Upper lobe of left lung (tissue), 4 donors: ENCODE measurements around the gene COL20A1.

ENCODE experiments used
- EP300 ChIP-seq, 4 donors: sonication (generic); formaldehyde crosslinking; IDR thresholded peaks; one replicate each; pipeline ENCODE4 v1.5.1; 2017; ENCODE audit warnings: antibody characterized with exemption in 4 of 4, control low read depth in 2 of 4
- POLR2A ChIP-seq, 4 donors: fragments of 450-650 bp; IDR thresholded peaks; one replicate each; pipeline ENCODE4 v1.5.1; 2016 to 2017; ENCODE audit warnings: antibody characterized with exemption in 4 of 4, mild to moderate bottlenecking in 2 of 4
- POLR2AphosphoS5 ChIP-seq, 2 donors: sonication (generic); formaldehyde crosslinking; IDR thresholded peaks; one replicate each; pipeline ENCODE4 v1.5.1; 2017; ENCODE audit warnings: antibody characterized with exemption in 2 of 2
- TF ChIP-seq, protein P1 (sequence below), 6 experiments: fragments of 450-650 bp in 4 of 6; fragments of 200-600 bp in 2 of 6; sonication (generic) in 2 of 6; IDR thresholded peaks; one replicate each; pipeline ENCODE4 v1.5.1; 2016 to 2019; ENCODE audit warnings: antibody characterized with exemption in 6 of 6

DNA sequence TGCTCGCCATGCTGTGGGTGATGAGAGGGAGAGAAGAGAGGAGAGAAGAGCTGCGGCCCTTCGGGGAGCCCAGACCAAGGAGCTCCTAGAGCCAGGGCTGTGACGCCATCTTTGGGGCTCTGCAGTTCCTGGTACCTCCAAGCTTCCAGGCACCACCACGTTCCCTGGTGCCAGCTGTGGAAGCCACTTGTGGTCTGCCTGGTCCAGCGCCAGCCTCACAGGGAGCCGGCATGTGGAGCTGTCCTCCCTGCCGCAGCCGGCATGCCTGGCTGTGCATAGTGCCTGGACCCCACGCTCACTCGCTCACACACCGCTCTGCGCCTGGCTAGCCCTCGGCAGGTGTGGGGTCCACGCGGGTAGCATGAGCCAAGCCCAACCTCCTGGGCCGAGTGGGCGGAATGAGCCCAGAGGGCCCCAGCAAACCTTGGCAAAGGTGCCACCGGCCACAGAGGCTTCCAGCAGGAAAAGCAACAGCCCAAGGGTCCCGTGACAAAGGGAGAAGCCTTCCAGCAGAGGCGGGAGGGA is 87.4 kb downstream of the COL20A1 start:
- TF ChIP-seq POLR2A (IDR thresholded peaks at IDR 0.05), result no peak
- TF ChIP-seq, protein P1, sequence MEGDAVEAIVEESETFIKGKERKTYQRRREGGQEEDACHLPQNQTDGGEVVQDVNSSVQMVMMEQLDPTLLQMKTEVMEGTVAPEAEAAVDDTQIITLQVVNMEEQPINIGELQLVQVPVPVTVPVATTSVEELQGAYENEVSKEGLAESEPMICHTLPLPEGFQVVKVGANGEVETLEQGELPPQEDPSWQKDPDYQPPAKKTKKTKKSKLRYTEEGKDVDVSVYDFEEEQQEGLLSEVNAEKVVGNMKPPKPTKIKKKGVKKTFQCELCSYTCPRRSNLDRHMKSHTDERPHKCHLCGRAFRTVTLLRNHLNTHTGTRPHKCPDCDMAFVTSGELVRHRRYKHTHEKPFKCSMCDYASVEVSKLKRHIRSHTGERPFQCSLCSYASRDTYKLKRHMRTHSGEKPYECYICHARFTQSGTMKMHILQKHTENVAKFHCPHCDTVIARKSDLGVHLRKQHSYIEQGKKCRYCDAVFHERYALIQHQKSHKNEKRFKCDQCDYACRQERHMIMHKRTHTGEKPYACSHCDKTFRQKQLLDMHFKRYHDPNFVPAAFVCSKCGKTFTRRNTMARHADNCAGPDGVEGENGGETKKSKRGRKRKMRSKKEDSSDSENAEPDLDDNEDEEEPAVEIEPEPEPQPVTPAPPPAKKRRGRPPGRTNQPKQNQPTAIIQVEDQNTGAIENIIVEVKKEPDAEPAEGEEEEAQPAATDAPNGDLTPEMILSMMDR (IDR thresholded peaks at IDR 0.05), result no peak
- TF ChIP-seq POLR2AphosphoS5 (IDR thresholded peaks at IDR 0.05), result no peak
- TF ChIP-seq EP300 (IDR thresholded peaks at IDR 0.05), result no peak
